Measurements from ENCODE around the gene LDHAL6B. TPM values are rescaled to one million over a fixed set of nuclear protein-coding genes. Genes with fewer than 3 reads are reported as not detected.
"Not testable (repeated sequence)": the region's sequence is repeated elsewhere in the genome, so short reads cannot be mapped to it uniquely, and the experiment has no call there.

Gene LDHAL6B
- total RNA-seq, 2 donors from 2014 or later, result not detected

DNA sequence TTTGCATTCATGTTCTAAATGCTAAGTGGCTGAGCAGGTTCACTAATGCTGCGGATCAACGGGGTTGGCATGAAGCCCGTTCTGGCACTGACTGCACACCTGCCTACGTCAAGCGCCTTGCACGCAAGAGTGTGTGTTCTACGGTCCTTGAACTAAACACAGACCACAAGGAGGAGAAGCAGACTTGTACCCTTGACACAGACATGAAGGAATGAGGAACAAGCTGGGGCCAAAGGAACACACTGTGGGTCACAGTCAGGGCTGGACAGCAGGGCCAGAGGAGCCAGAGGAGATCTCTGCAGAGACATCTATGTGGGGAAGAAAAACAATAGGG lies 48.0 kb upstream of the LDHAL6B start:
- Histone ChIP-seq H3K4me3 (ENCODE audit: low read length) (no peak overlapping the region), H3K9me3 (ENCODE audit: control insufficient read depth, low read length) (no peaks in the 10 kb centered on the region), H3K27me3 (ENCODE audit: control insufficient read depth, insufficient read depth, low read length, poor library complexity, severe bottlenecking) (no peaks in the 10 kb centered on the region), H3K4me1 (ENCODE audit: control insufficient read depth, insufficient read depth, low read length) (no peaks in the 10 kb centered on the region), H3K9ac (ENCODE audit: extremely low read depth, low read length, poor library complexity, severe bottlenecking) (no peak overlapping the region), H3K36me3 (ENCODE audit: control insufficient read depth, insufficient read depth, low read length) (peaks cover 21% of the 10 kb centered on the region), H3K27ac (ENCODE audit: low read depth, low read length) (no peak overlapping the region)
- peaks cover 38% of the 10 kb centered on the region for H3K36me3 Mint-ChIP-seq (ENCODE audit: low read depth)
- WGBS, 2 experiments (ENCODE audit: insufficient coverage in 1 of 2, insufficient read length in 1 of 2), result 94 to 100% methylated on average over 6 to 7 of the region's 7 CpGs
- no peaks in the 10 kb centered on the region for H3K4me1 Mint-ChIP-seq
- H3K4me3 Mint-ChIP-seq, result no peak overlapping the region
- H3K27ac Mint-ChIP-seq, result no peak overlapping the region
- DNase-seq, result no peak
- no peaks in the 10 kb centered on the region for H3K9me3 Mint-ChIP-seq
- H3K27me3 Mint-ChIP-seq (ENCODE audit: insufficient read depth), result no peaks in the 10 kb centered on the region
- TF ChIP-seq, protein P1, sequence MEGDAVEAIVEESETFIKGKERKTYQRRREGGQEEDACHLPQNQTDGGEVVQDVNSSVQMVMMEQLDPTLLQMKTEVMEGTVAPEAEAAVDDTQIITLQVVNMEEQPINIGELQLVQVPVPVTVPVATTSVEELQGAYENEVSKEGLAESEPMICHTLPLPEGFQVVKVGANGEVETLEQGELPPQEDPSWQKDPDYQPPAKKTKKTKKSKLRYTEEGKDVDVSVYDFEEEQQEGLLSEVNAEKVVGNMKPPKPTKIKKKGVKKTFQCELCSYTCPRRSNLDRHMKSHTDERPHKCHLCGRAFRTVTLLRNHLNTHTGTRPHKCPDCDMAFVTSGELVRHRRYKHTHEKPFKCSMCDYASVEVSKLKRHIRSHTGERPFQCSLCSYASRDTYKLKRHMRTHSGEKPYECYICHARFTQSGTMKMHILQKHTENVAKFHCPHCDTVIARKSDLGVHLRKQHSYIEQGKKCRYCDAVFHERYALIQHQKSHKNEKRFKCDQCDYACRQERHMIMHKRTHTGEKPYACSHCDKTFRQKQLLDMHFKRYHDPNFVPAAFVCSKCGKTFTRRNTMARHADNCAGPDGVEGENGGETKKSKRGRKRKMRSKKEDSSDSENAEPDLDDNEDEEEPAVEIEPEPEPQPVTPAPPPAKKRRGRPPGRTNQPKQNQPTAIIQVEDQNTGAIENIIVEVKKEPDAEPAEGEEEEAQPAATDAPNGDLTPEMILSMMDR (conservative IDR thresholded peaks at IDR 0.05), result no peak

DNA sequence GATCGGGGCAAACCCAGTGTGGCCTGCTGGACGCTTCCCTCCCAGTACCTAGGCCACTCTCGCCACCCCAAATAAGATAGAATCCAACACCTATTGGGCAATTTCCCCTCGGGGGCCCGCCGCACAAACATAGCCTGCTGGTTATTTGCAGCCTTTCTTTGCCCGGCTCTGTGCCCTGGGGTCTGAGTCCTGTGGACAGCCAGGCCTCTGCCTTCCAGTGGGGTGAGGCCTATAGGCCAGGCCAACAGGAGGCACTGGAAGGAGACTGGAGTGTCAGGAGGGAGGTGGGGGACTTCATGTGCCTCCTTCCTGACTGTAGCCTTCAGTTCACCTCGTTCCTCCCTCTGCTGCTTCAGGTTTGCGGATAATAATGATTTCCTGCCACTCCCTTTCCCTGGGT lies 47.4 kb upstream of the LDHAL6B start:
- WGBS, 2 experiments (ENCODE audit: insufficient coverage in 1 of 2, insufficient read length in 1 of 2), result 96 to 97% methylated on average over 9 of the region's 9 CpGs
- no peaks in the 10 kb centered on the region for H3K4me1 ChIP-seq (ENCODE audit: control insufficient read depth, insufficient read depth, low read length)
- H3K4me3 Mint-ChIP-seq, result no peak overlapping the region
- no peak overlapping the region for H3K9ac ChIP-seq (ENCODE audit: extremely low read depth, low read length, poor library complexity, severe bottlenecking)
- no peaks in the 10 kb centered on the region for H3K4me1 Mint-ChIP-seq
- no peaks in the 10 kb centered on the region for H3K27me3 Mint-ChIP-seq (ENCODE audit: insufficient read depth)
- H3K27ac Mint-ChIP-seq, result no peak overlapping the region
- H3K9me3 ChIP-seq (ENCODE audit: control insufficient read depth, low read length), result no peaks in the 10 kb centered on the region
- no peaks in the 10 kb centered on the region for H3K9me3 Mint-ChIP-seq
- no peak overlapping the region for H3K4me3 ChIP-seq (ENCODE audit: low read length)
- H3K36me3 ChIP-seq (ENCODE audit: control insufficient read depth, insufficient read depth, low read length), result peaks cover 23% of the 10 kb centered on the region
- no peaks in the 10 kb centered on the region for H3K27me3 ChIP-seq (ENCODE audit: control insufficient read depth, insufficient read depth, low read length, poor library complexity, severe bottlenecking)
- DNase-seq, result no peak
- H3K36me3 Mint-ChIP-seq (ENCODE audit: low read depth), result peaks cover 39% of the 10 kb centered on the region
- TF ChIP-seq, protein P1 (conservative IDR thresholded peaks at IDR 0.05), result no peak
- H3K27ac ChIP-seq (ENCODE audit: low read depth, low read length), result no peak overlapping the region

DNA sequence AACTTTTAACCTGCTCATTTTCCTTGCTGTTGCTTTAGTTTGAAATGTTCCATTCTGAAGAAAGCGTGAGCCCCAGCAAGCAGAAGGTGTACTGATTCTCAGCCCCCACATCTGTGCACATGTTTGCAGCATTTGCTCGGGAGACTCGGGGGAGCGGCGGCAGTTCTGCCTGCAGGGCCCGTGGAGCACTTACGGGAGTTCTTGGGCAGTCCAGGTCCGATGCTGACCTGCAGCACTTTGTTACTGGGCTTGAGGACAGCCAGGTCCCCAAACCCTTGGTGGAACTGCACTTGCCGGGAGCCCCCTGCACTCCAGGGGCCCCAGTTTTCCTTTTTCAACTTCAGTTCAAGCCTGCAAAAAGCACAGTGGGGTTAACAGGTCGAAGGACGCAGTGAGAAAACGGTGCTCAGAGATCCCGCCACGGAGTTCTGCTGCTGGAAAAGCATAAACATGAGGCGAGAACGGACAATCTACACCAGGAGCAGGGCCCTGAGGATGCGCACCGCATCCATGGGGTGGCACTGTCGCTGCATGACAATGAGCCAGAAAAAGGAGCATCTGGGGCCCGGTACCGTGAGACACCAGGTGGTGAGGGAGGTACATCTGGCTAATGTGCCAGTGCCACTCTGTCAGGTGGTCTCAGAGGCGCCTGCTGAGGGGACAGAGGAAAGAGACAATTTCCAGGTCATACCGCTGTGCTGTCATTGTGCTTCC lies 45.6 kb upstream of the LDHAL6B start:
- Histone ChIP-seq H3K36me3 (ENCODE audit: control insufficient read depth, insufficient read depth, low read length) (peaks cover 26% of the 10 kb centered on the region), H3K9me3 (ENCODE audit: control insufficient read depth, low read length) (no peaks in the 10 kb centered on the region), H3K9ac (ENCODE audit: extremely low read depth, low read length, poor library complexity, severe bottlenecking) (no peak overlapping the region), H3K27ac (ENCODE audit: low read depth, low read length) (no peak overlapping the region), H3K4me3 (ENCODE audit: low read length) (no peak overlapping the region), H3K27me3 (ENCODE audit: control insufficient read depth, insufficient read depth, low read length, poor library complexity, severe bottlenecking) (no peaks in the 10 kb centered on the region), H3K4me1 (ENCODE audit: control insufficient read depth, insufficient read depth, low read length) (no peaks in the 10 kb centered on the region)
- H3K4me3 Mint-ChIP-seq, result no peak overlapping the region
- WGBS, 2 experiments (ENCODE audit: insufficient coverage in 1 of 2, insufficient read length in 1 of 2), result 84 to 85% methylated on average over 21 to 23 of the region's 23 CpGs
- TF ChIP-seq, protein P1 (conservative IDR thresholded peaks at IDR 0.05), result peak; percentile 85
- no peaks in the 10 kb centered on the region for H3K27me3 Mint-ChIP-seq (ENCODE audit: insufficient read depth)
- no peak overlapping the region for H3K27ac Mint-ChIP-seq
- peak; percentile 91 for DNase-seq
- no peaks in the 10 kb centered on the region for H3K4me1 Mint-ChIP-seq
- no peaks in the 10 kb centered on the region for H3K9me3 Mint-ChIP-seq
- peaks cover 32% of the 10 kb centered on the region for H3K36me3 Mint-ChIP-seq (ENCODE audit: low read depth)

DNA sequence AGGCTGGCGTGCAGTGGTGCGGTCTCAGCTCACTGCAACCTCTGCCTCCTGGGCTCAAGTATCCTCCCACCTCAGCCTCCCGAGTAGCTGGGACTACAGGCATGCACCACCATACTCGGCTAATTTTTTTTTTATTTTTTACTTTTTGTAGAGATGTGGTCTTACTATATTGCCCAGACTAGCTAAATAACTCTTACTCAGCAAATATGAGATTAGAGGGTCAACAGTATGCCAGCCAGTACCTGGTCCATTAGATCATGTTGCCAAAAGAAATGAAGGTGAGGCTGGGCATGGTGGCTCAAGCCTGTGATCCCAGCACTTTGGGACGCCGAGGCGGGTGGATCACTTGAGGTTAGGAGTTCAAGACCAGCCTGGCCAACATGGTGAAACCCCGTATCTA lies 44.6 kb upstream of the LDHAL6B start:
- not testable (repeated sequence) for H3K4me3 Mint-ChIP-seq; H3K4me1 Mint-ChIP-seq; H3K9ac ChIP-seq (ENCODE audit: extremely low read depth, low read length, poor library complexity, severe bottlenecking); DNase-seq; H3K9me3 Mint-ChIP-seq; H3K27me3 Mint-ChIP-seq (ENCODE audit: insufficient read depth); H3K27me3 ChIP-seq (ENCODE audit: control insufficient read depth, insufficient read depth, low read length, poor library complexity, severe bottlenecking); H3K9me3 ChIP-seq (ENCODE audit: control insufficient read depth, low read length); H3K27ac Mint-ChIP-seq; H3K4me3 ChIP-seq (ENCODE audit: low read length); H3K27ac ChIP-seq (ENCODE audit: low read depth, low read length); H3K4me1 ChIP-seq (ENCODE audit: control insufficient read depth, insufficient read depth, low read length)
- 90 to 97% methylated on average over 4 to 8 of the region's 8 CpGs for WGBS, 2 experiments (ENCODE audit: insufficient coverage in 1 of 2, insufficient read length in 1 of 2)
- peaks cover 26% of the 10 kb centered on the region for H3K36me3 ChIP-seq (ENCODE audit: control insufficient read depth, insufficient read depth, low read length)
- peaks cover 30% of the 10 kb centered on the region for H3K36me3 Mint-ChIP-seq (ENCODE audit: low read depth)
